ENCODE results near the gene NUP35. TPM values are rescaled to one million over a fixed set of nuclear protein-coding genes. Genes with fewer than 3 reads are reported as not detected.
"Not testable (repeated sequence)": the region's sequence is repeated elsewhere in the genome, so short reads cannot be mapped to it uniquely, and the experiment has no call there.

NUP35 gene
- total and polyA plus RNA-seq, 2 of the 4 experiments (the other 2 are of a cell fraction) = 10.9 to 23.3 TPM

DNA sequence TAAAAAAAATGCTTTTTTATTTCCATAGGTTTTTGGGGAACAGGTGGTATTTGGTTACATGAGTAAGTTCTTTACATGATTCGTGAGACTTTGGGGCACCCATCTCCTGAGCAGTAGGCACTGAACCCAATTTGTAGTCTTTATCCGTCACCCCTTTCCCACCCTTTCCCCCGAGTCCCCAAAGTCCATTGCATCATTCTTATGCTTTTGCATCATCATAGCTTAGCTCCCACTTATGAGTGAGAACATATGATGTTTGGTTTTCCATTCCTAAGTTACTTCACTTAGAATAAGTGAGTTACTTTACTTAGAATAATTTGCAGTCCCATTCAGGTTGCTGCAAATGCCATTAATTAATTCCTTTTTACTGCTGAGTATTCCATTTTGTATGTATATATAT lies 28.0 kb downstream of the NUP35 start:
- no CpG with 5 or more reads among the region's 3 CpGs for WGBS, 2 experiments (ENCODE audit: extremely low coverage in 2 of 2, insufficient read length in 1 of 2)

More for the DNA sequence above, 28.0 kb downstream of the NUP35 start:
- H2AK5ac ChIP-seq (ENCODE audit: low read depth, low read length); POLR2A ChIA-PET (ENCODE audit: unreplicated experiment); H3K4ac ChIP-seq (ENCODE audit: low read depth, low read length); ATAC-seq (ENCODE audit: low read depth); H3K14ac ChIP-seq (replicated peaks; ENCODE audit: low read depth, low read length); intact Hi-C loops (cut with micrococcal nuclease); H3K4me2 ChIP-seq (ENCODE audit: low read depth, low read length); H3K36me3 ChIP-seq (ENCODE audit: control insufficient read depth, insufficient read depth, low read length); H3K9me1 ChIP-seq (ENCODE audit: insufficient read depth, low read length); CTCF ChIA-PET; H3K9me3 ChIP-seq (ENCODE audit: control insufficient read depth, insufficient read depth, low read length); dilution Hi-C loops (cut with HindIII; ENCODE audit: low sequenced_read_pairs, unreplicated experiment); in situ Hi-C loops (cut with MboI; ENCODE audit: low sequenced_read_pairs); H2BK5ac ChIP-seq (ENCODE audit: low read depth, low read length, poor library complexity, severe bottlenecking); H4K20me1 ChIP-seq (ENCODE audit: insufficient read depth, low read length); H3K18ac ChIP-seq (ENCODE audit: low read depth, low read length); H4K8ac ChIP-seq (ENCODE audit: low read depth in 2 of 2, low read length in 2 of 2); H2BK20ac ChIP-seq (ENCODE audit: low read depth, low read length); DNase-seq; H4K91ac ChIP-seq (ENCODE audit: insufficient read depth, low read depth, low read length); H2BK15ac ChIP-seq (ENCODE audit: low read depth, low read length); H3K27me3 ChIP-seq (ENCODE audit: control insufficient read depth, insufficient read depth, low read length); H3K23ac ChIP-seq (ENCODE audit: low read depth, low read length); H2BK120ac ChIP-seq (ENCODE audit: low read depth, low read length); H3K4me1 ChIP-seq (ENCODE audit: control insufficient read depth, insufficient read depth, low read length); H3K4me3 ChIP-seq (ENCODE audit: insufficient read depth, low read depth, low read length); H3K27ac ChIP-seq (ENCODE audit: insufficient read depth, low read length); H4K5ac ChIP-seq (ENCODE audit: low read depth, low read length); BruUV-seq (replicated peaks); H3K79me1 ChIP-seq (ENCODE audit: low read depth in 1 of 2, low read length in 2 of 2); H3K56ac ChIP-seq (ENCODE audit: extremely low read depth, insufficient read depth, low read length); H2AK9ac ChIP-seq (replicated peaks; ENCODE audit: low read depth, low read length, poor library complexity); H3K9ac ChIP-seq (ENCODE audit: low read depth, low read length); H2AFZ ChIP-seq (replicated peaks; ENCODE audit: low read length, poor library complexity): not testable (repeated sequence)
